Astrocyte of the spinal cord (primary cell): Measurements from ENCODE around the gene FAM222B.
"Not testable (repeated sequence)": the region's sequence is repeated elsewhere in the genome, so short reads cannot be mapped to it uniquely, and the experiment has no call there.

Experiments used
- DNase-seq: peaks from one replicate; pipeline ENCODE4 v3.0.0; 2011; ENCODE audit warnings: low read depth, low spot score
- H3K4me3 ChIP-seq: 2 replicates; pipeline ENCODE4 v1.5.1; 2011; ENCODE audit warnings: low read depth, mild to moderate bottlenecking, low read length, moderate library complexity
- in situ Hi-C: cut with HindIII; loops from 2 replicates; pipeline ENCODE4 v1.10.0; 2017; ENCODE audit warnings: low sequenced_read_pairs
- TF ChIP-seq, protein P1 (sequence below): IDR thresholded peaks from 2 replicates; pipeline ENCODE4 v1.5.1; 2012; ENCODE audit warnings: low read depth, mild to moderate bottlenecking, low read length, inconsistent platforms

The FAM222B gene

DNA sequence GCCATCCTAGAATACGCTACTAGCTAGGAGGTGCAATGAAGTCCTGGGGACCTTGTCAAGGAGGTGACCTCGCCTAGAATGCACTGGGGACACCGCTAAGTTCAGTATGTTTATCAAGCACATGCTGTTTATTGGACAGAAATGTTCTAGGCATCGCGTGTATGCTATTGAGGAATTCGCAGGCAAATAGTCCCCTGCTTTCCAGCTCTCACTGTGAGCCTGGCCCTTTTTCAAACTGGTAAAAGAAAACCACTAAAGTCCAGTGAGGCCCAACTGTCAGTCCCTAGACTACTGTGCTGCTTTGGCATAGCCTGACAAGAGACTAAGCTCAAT lies 1.2 kb upstream of the FAM222B start:
- no peak overlapping the region for H3K4me3 ChIP-seq
- DNase-seq: no peak
- in situ Hi-C loops: no loop called here
- TF ChIP-seq, protein P1, sequence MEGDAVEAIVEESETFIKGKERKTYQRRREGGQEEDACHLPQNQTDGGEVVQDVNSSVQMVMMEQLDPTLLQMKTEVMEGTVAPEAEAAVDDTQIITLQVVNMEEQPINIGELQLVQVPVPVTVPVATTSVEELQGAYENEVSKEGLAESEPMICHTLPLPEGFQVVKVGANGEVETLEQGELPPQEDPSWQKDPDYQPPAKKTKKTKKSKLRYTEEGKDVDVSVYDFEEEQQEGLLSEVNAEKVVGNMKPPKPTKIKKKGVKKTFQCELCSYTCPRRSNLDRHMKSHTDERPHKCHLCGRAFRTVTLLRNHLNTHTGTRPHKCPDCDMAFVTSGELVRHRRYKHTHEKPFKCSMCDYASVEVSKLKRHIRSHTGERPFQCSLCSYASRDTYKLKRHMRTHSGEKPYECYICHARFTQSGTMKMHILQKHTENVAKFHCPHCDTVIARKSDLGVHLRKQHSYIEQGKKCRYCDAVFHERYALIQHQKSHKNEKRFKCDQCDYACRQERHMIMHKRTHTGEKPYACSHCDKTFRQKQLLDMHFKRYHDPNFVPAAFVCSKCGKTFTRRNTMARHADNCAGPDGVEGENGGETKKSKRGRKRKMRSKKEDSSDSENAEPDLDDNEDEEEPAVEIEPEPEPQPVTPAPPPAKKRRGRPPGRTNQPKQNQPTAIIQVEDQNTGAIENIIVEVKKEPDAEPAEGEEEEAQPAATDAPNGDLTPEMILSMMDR: no peak

DNA sequence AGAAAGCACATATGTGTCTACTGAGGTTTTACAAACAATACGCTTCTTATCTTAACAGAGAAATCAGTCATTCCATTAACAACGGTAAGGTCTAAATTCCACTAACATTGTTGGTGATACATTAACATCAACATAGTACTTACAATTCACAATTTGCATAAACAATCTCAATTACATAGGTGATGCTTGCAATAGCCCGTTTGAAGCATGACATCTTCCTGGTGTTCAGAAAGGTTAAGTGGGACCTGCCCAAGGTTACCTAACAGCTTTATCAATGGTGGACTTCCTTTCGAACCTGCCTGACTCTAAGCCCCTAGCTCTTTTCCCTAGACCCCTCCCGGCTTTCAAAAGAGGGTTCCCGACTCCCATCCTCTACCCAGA lies 699 bp downstream of the FAM222B start:
- peak overlapping the region; percentile 88 for H3K4me3 ChIP-seq
- DNase-seq: no peak
- TF ChIP-seq, protein P1: no peak
- in situ Hi-C loops: no loop called here

DNA sequence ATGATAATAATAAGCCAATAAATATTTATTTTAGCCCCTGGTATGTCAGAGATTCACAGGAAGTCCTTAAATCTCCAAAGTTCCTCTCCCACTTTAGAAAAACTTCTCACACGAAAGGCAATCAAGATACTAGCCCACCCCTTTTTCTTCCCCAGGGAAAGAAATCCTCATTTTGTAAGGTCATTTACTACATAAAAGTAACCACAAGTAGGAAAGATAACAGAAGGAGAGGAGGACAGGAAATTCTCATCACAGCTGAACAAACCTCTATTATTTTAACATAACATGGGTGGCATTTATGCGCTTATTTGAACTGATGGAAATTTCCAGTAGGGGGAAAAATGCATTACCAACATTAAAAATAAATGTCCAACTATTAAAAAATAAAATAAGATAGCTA lies 3.4 kb downstream of the FAM222B start:
- in situ Hi-C loops: no loop called here
- H3K4me3 ChIP-seq: no peak overlapping the region
- peak; percentile 42 for DNase-seq
- TF ChIP-seq, protein P1: no peak

DNA sequence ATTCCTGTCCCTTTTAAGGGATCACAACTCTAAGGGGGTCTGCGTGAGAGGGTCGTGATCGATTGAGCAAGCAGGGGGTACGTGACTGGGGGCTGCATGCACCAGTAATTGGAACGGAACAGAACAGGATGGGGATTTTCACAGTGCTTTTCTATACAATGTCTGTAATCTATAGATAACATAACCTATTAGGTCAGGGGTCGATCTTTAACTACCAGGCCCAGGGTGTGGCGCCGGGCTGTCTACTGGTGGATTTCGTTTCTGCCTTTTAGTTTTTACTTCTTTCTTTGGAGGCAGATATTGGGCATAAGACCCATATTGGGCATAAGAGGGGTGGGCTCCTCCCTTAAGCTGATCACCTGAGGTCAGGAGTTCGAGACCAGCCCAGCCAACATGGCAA lies 6.0 kb downstream of the FAM222B start:
- in situ Hi-C loops, H3K4me3 ChIP-seq, DNase-seq: not testable (repeated sequence)

DNA sequence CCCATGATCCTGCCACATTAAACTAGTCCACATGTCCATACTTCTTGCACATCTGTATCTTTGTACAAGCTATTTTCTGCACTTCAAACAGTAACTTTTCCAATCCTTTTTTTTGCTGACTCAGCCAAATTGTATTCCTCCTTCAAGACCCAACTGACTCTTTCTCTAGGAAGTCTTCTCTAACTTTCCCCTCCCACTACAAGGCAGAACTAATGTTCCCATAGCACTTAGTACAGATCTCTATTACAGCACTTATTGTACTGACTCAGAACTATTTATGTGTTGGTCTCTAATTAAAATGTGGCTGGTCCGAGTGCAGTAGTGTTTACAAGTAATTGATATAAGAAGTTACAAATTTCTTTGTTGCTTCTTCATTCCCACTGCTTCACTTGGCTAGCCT lies 8.2 kb downstream of the FAM222B start:
- no peak for DNase-seq
- H3K4me3 ChIP-seq: no peak overlapping the region
- TF ChIP-seq, protein P1: no peak
- in situ Hi-C loops: no loop called here

DNA sequence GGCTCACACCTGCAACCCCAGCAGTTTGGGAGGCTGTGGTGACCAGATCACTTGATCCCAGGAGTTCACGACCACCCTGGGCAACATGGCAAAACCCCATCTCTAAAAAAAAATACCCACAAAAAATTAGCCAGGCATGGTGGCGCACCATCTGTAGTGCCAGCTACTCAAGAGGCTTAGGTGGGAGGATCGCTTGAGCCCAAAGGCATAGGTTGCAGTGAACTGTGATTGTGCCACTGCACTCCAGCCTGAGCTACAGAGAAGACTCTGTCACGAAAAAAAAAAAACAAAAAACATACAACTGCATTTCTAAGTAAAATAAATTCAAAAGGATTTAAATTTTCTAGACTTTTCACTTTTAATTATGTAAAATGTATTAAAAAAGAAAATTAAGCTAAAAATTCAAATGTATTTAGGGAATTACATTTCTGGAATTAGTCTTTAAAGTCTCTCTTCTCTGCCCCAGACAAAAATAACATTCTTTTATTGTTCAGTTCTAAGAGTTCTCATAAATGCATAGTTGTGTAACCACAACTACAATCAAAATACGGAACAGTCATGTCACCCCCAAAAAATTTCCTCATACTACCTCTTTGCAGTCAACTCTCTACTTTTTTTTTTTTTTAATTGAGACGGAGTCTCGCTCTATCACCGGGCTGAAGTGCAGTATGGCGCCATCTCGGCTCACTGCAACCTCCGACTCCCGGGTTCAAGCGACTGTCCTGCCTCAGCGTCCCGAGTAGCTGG lies 14.1 kb downstream of the FAM222B start:
- TF ChIP-seq, protein P1: no peak
- H3K4me3 ChIP-seq: no peak overlapping the region
- in situ Hi-C loops: no loop called here
- DNase-seq: peak; percentile 65

DNA sequence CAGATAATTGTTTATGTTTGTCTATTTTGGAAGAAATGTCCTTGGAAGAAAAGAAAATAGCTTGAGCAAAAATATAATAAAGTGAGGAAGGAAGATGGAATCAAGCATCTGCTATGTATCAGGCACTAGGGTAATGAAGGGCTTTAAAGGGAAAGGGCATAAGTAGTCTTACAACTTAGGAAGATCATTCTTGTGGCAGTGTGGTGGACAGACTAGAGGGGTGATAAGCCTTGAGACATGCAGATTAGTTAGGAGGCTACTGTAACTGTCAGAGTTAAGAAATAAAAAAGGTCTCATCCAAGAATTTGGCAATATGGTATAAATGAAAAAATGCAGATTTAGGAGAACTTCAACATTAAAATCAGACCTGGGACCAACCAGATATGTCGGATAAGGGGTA lies 14.9 kb downstream of the FAM222B start:
- DNase-seq: no peak
- no peak overlapping the region for H3K4me3 ChIP-seq
- in situ Hi-C loops: no loop called here
- TF ChIP-seq, protein P1: no peak
